Measurements from ENCODE around the gene RTTN. TPM values are rescaled to one million over a fixed set of nuclear protein-coding genes. Genes with fewer than 3 reads are reported as not detected.
"Not testable (repeated sequence)": the region's sequence is repeated elsewhere in the genome, so short reads cannot be mapped to it uniquely, and the experiment has no call there.

Gene RTTN
- total RNA-seq, 4 donors from 2014 or later, result 23.7 to 38.7 (median 25.4) TPM

DNA sequence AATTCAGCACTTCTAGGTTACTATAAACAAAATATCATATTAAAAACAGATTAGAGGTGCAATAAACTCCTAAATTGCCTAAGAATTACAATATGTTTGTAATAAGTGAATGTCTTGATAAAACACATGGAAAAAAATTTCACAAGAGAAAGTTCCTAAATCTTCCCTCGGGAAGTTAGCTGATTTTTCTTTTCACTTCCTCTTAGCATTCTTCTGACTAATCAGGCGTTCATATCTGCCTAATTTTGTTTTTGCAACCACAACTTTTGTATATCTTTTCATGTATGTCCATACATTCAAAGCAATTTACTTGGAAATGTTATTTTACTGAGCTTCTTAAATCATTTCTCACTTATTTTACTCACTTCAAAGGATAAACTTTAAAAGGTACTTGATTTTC, 88.5 kb downstream of the RTTN start:
- WGBS, 2 donors, result 51 to 61% methylated on average over 2 of the region's 2 CpGs
- H3K4me3 ChIP-seq, result no peak overlapping the region

DNA sequence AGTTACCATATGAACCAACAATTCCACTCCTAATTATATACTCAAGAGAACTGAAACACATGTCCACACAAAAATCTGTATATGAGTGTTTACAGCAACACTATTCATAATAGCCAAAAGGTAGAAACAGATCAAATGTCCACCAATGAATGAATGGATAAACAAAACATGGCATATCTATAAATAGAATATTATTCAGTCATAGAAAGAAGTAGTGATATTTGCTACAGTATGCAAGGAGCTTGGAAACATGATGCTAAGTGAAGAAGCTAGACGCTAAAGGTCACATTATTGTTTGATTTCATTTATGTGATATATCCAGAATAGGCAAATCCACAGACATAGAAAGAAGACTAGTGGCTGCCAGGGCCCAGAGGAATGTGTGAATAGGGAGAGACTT, 92.0 kb downstream of the RTTN start:
- WGBS, 2 donors, result 80 to 98% methylated on average over 1 of the region's 1 CpG
- Histone ChIP-seq H3K27ac (no peak overlapping the region), H3K4me1 (no peaks in the 10 kb centered on the region), H3K9me3 (peaks cover 0 to 7% (median 1%) of the 10 kb centered on the region in 4 donors), H3K4me3 (no peak overlapping the region), H3K27me3 (no peaks in the 10 kb centered on the region), H3K36me3 (peaks cover 0 to 67% (median 0%) of the 10 kb centered on the region in 3 donors)
- no peak for DNase-seq (ENCODE audit: low spot score in 2 of 2)
- no peak for TF ChIP-seq POLR2A (IDR thresholded peaks at IDR 0.05)
- no peak for TF ChIP-seq EP300 (IDR thresholded peaks at IDR 0.05)
- TF ChIP-seq, protein P1, sequence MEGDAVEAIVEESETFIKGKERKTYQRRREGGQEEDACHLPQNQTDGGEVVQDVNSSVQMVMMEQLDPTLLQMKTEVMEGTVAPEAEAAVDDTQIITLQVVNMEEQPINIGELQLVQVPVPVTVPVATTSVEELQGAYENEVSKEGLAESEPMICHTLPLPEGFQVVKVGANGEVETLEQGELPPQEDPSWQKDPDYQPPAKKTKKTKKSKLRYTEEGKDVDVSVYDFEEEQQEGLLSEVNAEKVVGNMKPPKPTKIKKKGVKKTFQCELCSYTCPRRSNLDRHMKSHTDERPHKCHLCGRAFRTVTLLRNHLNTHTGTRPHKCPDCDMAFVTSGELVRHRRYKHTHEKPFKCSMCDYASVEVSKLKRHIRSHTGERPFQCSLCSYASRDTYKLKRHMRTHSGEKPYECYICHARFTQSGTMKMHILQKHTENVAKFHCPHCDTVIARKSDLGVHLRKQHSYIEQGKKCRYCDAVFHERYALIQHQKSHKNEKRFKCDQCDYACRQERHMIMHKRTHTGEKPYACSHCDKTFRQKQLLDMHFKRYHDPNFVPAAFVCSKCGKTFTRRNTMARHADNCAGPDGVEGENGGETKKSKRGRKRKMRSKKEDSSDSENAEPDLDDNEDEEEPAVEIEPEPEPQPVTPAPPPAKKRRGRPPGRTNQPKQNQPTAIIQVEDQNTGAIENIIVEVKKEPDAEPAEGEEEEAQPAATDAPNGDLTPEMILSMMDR (IDR thresholded peaks at IDR 0.05), result no peak

More for the DNA sequence above, 88.5 kb downstream of the RTTN start:
- peaks cover 0 to 13% (median 3%) of the 10 kb centered on the region in 4 donors for H3K9me3 ChIP-seq
- TF ChIP-seq EP300 (IDR thresholded peaks at IDR 0.05), result no peak
- TF ChIP-seq POLR2A (IDR thresholded peaks at IDR 0.05), result no peak
- TF ChIP-seq, protein P1 (IDR thresholded peaks at IDR 0.05), result no peak
- H3K27me3 ChIP-seq, result no peaks in the 10 kb centered on the region
- H3K36me3 ChIP-seq, result peaks cover 0 to 62% (median 0%) of the 10 kb centered on the region in 3 donors
- no peak overlapping the region for H3K27ac ChIP-seq
- H3K4me1 ChIP-seq, result no peaks in the 10 kb centered on the region
- DNase-seq (ENCODE audit: low spot score in 2 of 2), result no peak

DNA sequence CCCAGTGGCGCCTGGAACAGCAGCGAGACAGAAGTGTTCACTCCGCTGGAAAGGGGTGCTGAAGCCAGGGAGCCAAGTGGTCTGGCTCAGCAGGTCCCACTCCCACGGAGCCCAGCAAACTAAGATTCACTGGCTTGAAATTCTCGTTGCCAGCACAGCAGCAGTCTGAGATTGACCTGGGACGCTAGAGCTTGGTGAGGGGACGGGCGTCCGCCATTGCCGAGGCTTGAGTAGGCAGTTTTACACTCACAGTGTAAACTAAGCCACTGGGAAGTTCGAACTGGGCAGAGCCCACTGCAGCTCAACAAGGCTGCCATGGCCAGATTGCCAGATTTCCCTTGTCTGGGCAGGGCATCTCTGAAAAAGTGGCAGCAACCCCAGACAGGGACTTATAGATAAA, 94.8 kb downstream of the RTTN start:
- TF ChIP-seq POLR2A (IDR thresholded peaks at IDR 0.05), result no peak
- Histone ChIP-seq H3K4me3 (no peak overlapping the region), H3K36me3 (peaks cover 0 to 84% (median 0%) of the 10 kb centered on the region in 3 donors), H3K27ac (no peak overlapping the region), H3K27me3 (no peaks in the 10 kb centered on the region), H3K9me3 (peaks cover 0 to 3% (median 0%) of the 10 kb centered on the region in 4 donors), H3K4me1 (no peaks in the 10 kb centered on the region)
- 97 to 99% methylated on average over 11 of the region's 11 CpGs for WGBS, 2 donors
- DNase-seq (ENCODE audit: low spot score in 2 of 2), result no peak

DNA sequence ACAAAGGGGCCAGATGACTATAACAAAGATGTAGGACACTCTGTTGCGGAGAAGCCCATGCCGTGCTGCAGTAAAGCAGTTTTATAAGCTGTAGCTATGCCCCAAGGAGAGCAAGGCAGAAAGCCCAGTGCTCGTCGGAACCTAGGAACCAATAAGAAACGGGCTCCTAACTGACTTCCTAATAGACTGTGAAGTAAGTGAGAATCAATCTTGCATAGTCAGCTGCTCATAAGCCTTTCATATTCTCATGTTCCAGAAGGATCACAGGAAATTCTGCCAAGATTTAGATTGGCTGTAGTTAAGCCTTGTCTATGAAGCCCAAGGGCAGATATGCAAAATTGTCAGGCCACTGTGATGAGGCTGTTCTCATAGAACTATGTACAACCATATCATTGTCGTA, 98.4 kb downstream of the RTTN start:
- Histone ChIP-seq H3K9me3 (peaks cover 0 to 3% (median 0%) of the 10 kb centered on the region in 4 donors), H3K36me3 (peaks cover 0 to 85% (median 6%) of the 10 kb centered on the region in 3 donors), H3K27ac (no peak overlapping the region), H3K4me1 (no peaks in the 10 kb centered on the region), H3K27me3 (no peaks in the 10 kb centered on the region), H3K4me3 (no peak overlapping the region)
- no peak for DNase-seq (ENCODE audit: low spot score in 2 of 2)
- TF ChIP-seq EP300 (IDR thresholded peaks at IDR 0.05) (no peak), POLR2A (IDR thresholded peaks at IDR 0.05) (no peak)
- TF ChIP-seq, protein P1 (IDR thresholded peaks at IDR 0.05), result no peak
- 75 to 91% methylated on average over 6 of the region's 6 CpGs for WGBS, 2 donors

DNA sequence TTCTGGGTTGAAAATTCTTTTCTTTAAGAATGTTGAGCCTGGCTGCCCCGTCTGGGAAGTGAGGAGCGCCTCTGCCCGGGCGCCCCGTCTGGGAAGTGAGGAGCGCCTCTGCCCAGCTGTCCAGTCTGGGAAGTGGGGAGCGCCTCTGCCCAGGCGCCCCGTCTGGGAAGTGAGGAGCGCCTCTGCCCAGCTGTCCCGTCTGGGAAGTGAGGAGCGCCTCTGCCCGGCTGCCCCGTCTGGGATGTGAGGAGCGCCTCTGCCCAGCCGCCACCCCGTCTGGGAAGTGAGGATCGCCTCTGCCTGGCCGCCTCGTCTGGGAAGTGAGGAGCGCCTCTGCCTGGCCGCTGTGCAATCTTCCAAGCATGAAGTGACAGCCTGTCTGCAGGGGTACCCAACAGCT, 102.6 kb downstream of the RTTN start:
- DNase-seq (ENCODE audit: low spot score in 2 of 2); H3K4me1 ChIP-seq; H3K4me3 ChIP-seq; H3K27ac ChIP-seq; H3K27me3 ChIP-seq: not testable (repeated sequence)
- WGBS, 2 donors, result 88 to 93% methylated on average over 22 of the region's 22 CpGs
- Histone ChIP-seq H3K9me3 (peaks cover 0 to 15% (median 6%) of the 10 kb centered on the region in 4 donors), H3K36me3 (peaks cover 0 to 58% (median 6%) of the 10 kb centered on the region in 3 donors)

DNA sequence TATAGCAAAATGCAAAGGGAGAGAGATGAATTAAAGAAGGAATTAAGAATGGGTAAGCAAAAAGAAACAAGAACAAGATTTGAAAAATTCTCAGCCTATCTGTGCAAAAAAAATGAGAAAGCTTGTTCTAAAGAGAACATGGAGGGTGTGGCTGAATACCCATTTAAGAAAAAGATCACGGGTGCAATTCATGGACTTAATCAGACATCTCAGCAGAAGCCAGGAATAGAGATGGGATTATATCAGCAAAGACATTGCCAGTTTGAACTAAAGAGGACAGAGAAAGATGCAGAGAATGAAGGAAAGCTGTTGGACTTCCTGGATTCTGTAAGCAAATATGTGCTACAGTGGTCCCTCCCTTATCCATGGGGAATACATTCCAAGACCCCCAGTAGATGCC, 115.6 kb downstream of the RTTN start:
- TF ChIP-seq POLR2A (IDR thresholded peaks at IDR 0.05), result no peak
- TF ChIP-seq, protein P1 (IDR thresholded peaks at IDR 0.05), result no peak
- TF ChIP-seq EP300 (IDR thresholded peaks at IDR 0.05), result no peak
- no peak overlapping the region for H3K4me3 ChIP-seq
- H3K9me3 ChIP-seq, result no peaks in the 10 kb centered on the region
- H3K27ac ChIP-seq, result no peak overlapping the region
- H3K36me3 ChIP-seq, result peaks cover 0 to 27% (median 0%) of the 10 kb centered on the region in 3 donors
- H3K27me3 ChIP-seq, result no peaks in the 10 kb centered on the region
- WGBS, 2 donors, result 71 to 74% methylated on average over 1 of the region's 1 CpG
- DNase-seq (ENCODE audit: low spot score in 2 of 2), result no peak
- no peaks in the 10 kb centered on the region for H3K4me1 ChIP-seq
